GM18909 (cell line): ENCODE results near the gene ERGIC3.
"Not testable (repeated sequence)": the region's sequence is repeated elsewhere in the genome, so short reads cannot be mapped to it uniquely, and the experiment has no call there.

Experiments
- ATAC-seq: cut with Tn5 transposase; IDR thresholded peaks from one replicate; pipeline ENCODE4 v1.9.1; 2021; ENCODE audit warnings: mild to moderate bottlenecking; ENCODE audit not compliant: unreplicated experiment, poor library complexity

Gene ERGIC3

DNA sequence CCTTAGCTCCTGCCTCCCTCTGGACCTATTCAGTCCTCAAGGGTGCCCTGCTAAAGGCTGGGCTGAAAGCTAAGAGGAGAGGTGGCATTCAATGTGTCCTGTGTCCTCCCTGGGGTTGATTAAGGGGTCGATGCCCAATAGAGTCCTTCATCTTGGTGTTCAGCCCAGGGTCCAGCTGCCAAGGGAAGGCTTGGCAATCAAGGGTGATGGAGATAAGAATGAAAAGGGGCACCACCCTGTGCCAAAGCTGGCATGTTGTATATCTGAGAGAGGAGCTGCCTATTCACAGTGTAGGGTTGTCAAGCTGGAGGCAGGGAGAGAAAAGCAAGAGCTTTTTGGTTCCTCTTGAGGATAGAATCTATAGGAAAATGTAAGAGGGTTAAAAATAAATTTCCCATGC, 24.8 kb upstream of the ERGIC3 start:
- ATAC-seq: no peak

DNA sequence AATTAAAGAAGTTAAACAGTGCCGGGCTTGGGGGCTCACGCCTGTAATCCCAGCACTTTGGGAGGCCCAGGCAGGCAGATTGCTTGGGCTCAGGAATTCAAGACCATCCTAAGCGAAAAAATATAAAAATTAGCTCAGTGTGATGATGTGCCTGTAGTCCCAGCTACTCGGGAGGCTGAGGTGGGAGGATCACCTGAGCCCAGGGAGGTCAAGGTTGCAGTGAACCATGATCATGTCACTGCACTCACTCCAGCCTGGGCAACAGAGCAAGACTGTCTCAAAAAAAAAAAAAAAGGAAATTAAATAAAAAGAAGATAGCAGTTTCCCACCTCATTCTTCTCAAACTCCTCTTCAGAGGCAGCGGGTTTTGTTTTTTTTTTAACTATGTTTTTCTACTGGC, 24.1 kb upstream of the ERGIC3 start:
- not testable (repeated sequence) for ATAC-seq

DNA sequence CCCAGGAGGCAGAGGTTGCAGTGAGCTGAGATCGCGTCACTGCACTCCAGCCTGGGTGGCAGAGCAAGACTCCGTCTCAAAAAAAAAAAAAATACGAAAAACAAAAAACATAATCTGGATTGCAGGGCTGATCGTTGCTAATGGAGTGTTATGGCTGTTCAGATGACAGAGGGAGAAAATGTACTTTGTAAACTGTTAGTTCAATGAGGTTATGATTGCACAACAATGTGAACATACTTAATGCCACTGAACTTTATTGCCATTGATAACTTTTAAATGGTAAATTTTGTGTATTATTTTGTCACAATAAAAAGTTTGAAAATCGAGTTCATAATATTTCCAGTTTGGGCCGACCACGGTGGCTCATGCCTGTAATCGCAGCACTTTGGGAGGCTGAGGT, 22.9 kb upstream of the ERGIC3 start:
- no peak for ATAC-seq

GRCh38 chr20:35523298-35523888, 18.5 kb upstream of the ERGIC3 start:
- no peak for ATAC-seq

GRCh38 chr20:35525639-35526038, 16.2 kb upstream of the ERGIC3 start:
- ATAC-seq: no peak

DNA sequence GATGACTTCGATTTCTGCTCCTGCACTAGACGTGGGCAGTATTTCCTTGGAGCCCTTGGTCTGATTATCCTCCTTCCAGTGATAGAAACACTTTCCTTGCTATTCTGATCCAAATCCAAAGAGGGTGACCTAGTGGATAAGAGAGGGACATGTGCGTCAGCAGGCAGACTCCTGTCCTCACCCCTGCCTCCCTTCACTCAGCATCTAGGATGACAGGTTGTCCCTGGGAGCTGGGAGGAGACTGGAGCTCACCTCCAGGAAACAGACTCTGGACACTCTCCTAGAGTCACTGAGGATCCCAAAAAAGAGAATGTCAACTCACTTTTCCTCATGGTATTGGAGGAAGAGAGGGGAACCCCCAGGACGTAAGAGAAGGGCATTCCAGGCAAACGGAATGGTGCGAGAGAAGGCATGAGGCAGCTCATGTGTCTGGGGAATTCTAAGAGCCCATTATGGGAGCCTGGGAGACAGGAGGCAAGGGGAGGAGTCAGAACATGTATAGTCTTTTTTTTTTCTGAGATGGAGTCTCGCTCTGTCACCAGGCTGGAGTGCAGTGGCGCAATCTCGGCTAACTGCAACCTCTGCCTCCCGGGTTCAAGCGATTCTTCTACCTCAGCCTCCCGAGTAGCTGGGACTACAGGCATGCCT, 14.6 kb upstream of the ERGIC3 start:
- no peak for ATAC-seq

- no peak for ATAC-seq
Observed at GRCh38 chr20:35529552-35529951, 12.3 kb upstream of the ERGIC3 start, which contains the start of gene C20orf173. TSS of gene C20orf173 (minus strand) at chr20:35529652. CDS start at chr20:35529373, 279 bp downstream.

DNA sequence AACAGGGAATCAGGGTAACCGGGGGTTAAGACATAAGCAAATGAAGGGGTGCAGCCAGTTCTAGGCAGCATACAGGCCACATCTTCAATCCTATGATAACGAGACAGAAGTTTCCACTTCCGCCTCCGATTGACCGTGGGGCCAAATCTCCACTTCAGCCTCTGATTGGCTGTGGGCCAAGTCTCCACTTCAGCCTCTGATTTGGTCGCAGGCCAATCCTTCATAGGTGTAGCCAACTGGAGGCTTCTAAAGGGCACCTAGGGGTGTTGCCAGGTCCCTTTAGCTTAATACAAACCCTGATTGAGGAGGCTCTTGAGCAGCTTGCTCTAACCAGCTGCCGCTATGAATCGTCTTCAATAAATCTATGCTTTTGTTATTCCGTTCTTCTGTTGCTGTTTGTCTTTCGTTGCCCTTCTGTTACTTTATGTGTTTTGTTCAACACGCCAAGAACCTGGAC, 2.1 kb upstream of the ERGIC3 start:
- ATAC-seq: no peak

DNA sequence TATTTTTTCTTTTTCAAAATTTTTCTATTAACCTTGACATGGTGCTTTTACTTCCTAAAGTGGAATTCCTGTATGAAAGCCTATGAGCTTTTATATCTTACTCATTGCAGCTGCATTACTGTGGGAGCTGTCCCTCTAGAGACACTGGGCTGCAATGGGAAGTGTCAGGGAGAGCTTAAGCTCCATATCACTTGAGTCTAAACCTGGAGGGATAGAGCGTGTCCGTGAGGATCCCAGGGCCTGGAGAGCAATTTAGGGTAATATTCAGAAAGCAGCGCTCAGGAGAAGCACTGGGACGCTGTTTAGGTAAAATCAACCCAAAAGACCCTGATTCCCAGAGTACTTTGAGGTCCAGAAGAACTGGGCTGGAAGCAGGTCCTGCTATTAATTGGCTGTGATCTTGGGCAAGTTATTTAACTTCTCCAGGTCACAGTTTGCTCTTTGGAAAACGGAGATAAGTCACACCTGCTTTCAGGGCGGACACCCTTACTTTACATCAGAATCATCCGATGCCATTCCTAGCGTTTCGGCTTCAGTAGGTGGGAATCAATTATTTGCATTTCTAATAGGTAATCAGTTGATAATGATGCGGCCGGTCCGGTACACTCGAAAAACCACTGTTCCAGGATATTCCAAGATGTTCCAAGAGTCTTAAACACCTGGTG, 628 bp upstream of the ERGIC3 start:
- ATAC-seq: no peak

DNA sequence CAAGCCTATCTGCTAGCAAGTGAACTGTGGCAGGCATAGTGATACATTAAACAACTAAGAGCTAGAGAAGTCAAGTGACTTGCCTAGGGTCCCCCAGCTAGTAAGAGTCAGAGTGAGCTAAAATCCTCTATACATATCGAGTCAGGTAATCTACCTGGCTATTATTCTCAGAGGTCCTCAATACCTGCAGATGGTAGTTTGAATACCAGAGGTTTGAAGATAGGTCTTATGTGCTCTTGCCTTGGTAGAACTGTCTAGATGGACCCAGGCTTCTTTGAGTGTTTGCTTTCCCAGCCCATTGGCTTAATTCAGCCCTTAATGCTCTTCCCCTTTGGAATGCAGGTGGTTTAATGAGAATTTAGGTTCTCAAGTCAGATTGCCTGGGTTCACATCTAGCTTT, 1.1 kb downstream of the ERGIC3 start:
- no peak for ATAC-seq

DNA sequence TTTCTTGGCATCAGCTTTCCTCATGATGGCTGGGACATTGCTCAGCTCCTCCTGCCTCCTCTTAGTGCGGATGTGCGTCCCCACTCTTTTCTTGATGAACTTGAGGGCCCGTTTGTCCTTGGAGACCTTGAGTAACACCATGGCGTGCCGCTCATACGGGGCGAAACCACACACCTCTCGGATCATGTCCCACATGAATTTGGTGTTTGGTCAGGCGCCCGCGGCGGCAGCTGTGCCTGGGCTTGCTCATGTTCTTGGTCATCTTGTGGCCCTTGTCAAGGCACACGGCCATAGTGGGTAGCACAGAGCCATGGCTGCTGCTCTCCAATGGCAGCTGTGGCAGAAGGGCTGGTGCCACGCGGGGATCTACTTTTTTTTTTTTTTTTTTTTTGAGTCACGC, 2.6 kb downstream of the ERGIC3 start:
- no peak for ATAC-seq

DNA sequence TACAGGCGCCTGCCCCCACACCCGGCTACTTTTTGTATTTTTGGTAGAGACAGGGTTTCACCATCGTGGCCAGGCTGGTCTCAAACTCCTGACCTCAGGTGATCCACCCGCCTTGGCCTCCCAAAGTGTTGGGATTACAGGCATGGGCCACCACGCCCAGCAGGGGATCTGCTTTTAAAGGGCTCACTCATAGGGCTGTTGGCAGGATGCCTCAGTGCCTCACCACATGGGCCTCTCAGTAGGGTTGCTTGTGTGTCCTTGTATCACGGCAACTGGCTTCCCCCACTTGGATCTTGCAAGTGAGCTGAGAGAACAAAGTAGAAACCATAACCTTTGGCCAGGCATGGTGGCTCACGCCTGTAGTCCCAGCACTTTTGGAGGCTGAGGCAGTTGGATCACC, 3.1 kb downstream of the ERGIC3 start:
- ATAC-seq: not testable (repeated sequence)

GRCh38 chr20:35546127-35546526, 4.2 kb downstream of the ERGIC3 start:
- ATAC-seq: no peak

- ATAC-seq: no peak
Observed at GRCh38 chr20:35547329-35547728, 5.5 kb downstream of the ERGIC3 start.

GRCh38 chr20:35551503-35551902, 9.6 kb downstream of the ERGIC3 start:
- no peak for ATAC-seq

- ATAC-seq: no peak
Observed at GRCh38 chr20:35552914-35553313, 11.0 kb downstream of the ERGIC3 start.

GRCh38 chr20:35555461-35555860, 13.6 kb downstream of the ERGIC3 start:
- not testable (repeated sequence) for ATAC-seq

- no peak for ATAC-seq
Observed at GRCh38 chr20:35555951-35556645, 14.2 kb downstream of the ERGIC3 start.

- no peak for ATAC-seq
Observed at GRCh38 chr20:35556871-35557270, 15.0 kb downstream of the ERGIC3 start.

- ATAC-seq: no peak
Observed at GRCh38 chr20:35558451-35558850, 16.6 kb downstream of the ERGIC3 start.
